ENCODE measurements around the gene PRPF31.
"Not testable (repeated sequence)": the region's sequence is repeated elsewhere in the genome, so short reads cannot be mapped to it uniquely, and the experiment has no call there.

PRPF31 gene

GRCh38 chr19:54162884-54163283 is 47.3 kb downstream of the PRPF31 start:
- no peak for DNase-seq (ENCODE audit: low spot score)

DNA sequence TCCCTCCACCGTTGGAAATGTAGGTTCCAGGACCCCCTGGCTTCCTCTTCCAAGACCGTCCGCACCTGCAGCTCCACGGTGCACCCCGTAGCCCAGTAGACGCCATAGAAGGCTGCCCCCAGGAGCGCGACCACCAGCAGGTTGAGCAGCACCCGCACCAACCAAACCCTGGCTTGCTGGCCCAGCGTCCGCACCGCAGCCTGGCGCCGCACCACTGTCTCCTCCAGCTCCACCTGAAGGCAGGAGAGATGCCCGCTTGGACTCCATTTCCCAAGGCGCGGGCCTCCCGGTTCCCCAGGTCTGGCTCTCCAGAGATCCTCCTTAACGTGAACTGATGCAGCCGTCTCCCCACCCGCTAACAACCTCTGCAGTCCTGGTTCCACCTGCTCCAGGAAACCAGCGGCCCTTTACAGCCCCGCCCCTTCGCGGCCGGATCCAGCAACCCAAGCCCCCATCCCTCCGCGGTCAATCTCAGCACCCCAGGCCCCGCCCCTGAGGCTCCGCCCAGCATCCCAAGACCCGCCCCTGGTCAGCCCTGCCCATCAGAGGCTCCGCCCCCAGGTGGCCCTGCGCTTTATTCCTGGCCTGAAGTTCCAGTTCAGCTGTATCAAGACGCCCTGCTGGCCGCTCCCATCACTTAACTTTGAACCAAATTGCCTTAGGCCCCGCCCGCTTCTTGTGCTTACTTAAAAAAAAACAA is 49.0 kb downstream of the PRPF31 start:
- no peak for DNase-seq (ENCODE audit: low spot score)

- no peak for DNase-seq (ENCODE audit: low spot score)
Measured at GRCh38 chr19:54165222-54165621, 49.7 kb downstream of the PRPF31 start.

GRCh38 chr19:54168174-54168917 is 52.8 kb downstream of the PRPF31 start:
- peak; percentile 76 for DNase-seq (ENCODE audit: low spot score)

GRCh38 chr19:54169149-54169740 is 53.7 kb downstream of the PRPF31 start:
- DNase-seq (ENCODE audit: low spot score): no peak

DNA sequence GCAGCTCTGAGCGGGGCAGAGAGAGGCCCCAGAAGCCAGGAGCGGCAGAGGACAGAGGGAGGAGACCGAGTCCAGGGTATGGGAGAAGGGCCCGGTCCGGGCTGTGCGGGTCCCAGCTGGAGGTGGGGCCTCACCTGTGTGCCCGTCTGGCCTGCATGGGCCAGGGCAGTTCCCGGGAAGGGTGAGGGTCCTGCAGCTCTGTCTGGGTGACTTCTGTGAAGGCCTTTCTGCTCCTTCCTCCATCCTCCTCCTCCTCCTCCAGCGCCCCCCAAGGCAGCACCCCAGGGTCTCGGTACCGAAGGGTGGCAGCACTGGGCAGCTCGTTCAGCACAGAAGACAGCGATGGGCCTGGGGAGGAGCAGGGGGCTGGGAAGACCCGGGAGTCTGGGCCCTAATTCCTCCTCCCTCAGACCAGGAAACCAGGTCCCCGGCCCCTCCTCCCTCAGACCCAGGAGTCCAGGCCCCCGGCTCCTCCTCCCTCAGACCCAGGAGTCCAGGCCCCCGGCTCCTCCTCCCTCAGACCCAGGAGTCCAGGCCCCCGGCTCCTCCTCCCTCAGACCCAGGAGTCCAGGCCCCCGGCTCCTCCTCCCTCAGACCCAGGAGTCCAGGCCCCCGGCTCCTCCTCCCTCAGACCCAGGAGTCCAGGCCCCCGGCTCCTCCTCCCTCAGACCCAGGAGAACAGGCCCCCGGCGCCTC is 56.3 kb downstream of the PRPF31 start:
- not testable (repeated sequence) for DNase-seq (ENCODE audit: low spot score)

GRCh38 chr19:54172471-54173358 is 57.2 kb downstream of the PRPF31 start, which contains the start of gene TMC4:
TMC4 (minus strand) TSS chr19:54173160; CDS start chr19:54173117, 43 bp downstream.
- no peak for DNase-seq (ENCODE audit: low spot score)

DNA sequence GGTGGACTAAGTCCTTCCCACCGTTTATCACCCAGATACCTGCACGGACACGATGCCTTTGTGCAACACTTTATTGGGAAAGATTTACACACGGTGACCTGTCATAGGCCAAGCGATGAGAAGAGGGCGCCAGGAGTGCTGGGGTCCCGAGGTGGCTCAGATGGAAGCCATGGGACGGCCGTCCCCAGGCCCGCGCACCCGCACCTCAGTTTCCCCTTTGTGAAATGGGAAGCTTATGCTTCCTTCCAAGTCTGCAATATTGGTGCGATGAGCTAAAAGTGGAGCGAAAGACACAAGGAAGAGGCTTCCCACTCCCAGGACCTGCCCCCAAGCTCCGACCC is 57.8 kb downstream of the PRPF31 start:
- DNase-seq (ENCODE audit: low spot score): no peak

DNA sequence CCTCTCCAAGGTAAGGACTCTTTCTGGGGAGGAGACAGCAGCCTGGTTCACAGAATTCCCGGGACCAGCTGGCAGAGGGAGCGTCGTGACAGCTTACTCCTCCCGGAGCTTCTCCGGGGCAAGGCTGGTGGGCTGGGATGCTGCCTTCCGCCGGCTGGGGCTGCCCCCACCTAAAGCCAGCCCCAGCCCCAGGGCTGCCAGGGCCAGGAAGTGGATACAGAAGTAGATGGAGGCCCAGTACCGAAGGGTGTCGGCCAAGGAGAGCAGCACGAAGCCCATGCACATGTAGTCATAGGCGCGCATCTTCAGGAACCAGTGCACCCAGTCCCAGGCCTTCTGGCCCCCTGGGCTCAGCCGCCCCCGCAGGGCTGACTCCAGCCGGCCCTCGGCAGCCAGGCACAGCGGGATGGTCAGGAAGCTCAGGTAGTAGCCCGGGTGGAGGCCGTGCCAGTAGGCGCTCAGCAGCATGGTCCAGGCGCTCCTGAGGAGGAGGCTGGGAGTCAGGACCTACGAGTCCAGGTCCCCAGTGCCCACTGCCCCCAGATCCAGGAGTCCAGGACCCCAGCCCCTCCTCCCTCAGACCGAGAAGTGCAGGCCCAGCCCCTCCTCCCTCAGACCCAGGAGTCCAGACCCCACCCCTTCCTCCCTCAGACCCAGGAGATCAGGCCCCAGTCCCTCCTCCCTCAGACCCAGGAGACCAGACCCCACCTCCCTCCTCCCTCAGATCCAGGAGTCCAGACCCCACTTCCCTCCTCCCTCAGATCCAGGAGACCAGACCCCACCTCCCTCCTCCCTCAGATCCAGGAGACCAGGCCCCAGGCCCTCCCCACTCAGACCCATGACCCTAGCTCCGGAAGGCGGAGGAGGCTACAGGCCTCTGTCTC is 58.6 kb downstream of the PRPF31 start:
- no peak for DNase-seq (ENCODE audit: low spot score)

DNA sequence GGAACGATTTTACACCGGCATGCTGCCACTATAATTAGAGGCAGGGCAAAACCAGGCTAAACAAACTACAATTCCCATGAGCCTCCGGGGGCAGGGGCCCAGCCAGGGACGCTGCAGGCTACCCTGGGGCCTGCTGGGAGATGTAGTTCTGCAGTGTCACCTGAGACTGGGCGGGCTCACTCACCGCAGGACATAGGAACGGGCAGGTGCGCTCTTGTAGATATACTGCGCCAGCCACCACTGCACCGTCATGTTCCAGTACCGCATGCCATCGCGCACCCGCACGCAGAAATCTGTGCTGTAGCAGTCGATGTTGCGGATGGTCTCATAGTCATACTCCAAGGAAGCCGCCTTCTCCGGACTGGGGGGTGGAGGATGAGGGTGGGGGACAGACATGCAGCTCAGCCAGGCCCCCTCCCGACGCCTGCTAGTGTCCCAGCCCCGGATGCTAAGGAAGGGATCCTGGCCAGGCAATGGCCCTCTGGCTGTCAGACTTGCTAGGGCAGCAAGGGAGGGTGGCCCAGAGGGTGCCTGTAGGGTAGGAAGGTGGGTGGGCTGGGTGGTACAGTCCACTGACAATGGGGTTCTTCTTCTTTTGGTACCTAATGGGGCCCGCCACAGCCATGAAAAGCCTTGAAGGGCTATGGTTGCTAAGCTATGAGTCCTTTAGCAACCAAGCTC is 63.2 kb downstream of the PRPF31 start:
- DNase-seq (ENCODE audit: low spot score): no peak

- no peak for DNase-seq (ENCODE audit: low spot score)
Measured at GRCh38 chr19:54179262-54179852, 63.8 kb downstream of the PRPF31 start.

DNA sequence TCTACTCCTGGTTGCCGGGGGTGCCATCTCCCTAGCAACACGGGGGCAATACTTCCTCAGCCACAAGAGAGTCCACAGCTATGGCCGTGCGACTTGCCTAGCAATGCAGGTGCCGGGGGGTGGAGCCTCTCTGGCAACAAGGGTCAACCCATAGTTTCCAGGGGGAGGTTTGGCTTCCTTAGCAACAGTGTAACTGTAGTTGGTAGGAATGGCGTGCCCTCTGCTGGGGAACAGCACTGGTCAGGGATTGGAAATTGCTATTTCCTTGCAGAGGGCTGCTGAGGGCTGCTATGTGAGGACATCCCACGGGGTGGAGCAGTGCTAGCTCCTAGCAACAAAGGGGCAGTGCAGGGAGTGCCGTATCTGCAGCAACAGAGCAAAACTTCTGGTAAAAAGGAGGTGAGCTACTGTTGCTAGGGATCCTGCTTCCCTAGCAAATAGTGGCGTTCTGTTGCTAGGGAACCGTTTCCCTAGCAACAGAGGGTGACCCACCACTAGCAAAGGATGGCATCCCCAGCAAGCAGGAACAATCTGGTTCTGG is 64.4 kb downstream of the PRPF31 start:
- DNase-seq (ENCODE audit: low spot score): peak; percentile 57

DNA sequence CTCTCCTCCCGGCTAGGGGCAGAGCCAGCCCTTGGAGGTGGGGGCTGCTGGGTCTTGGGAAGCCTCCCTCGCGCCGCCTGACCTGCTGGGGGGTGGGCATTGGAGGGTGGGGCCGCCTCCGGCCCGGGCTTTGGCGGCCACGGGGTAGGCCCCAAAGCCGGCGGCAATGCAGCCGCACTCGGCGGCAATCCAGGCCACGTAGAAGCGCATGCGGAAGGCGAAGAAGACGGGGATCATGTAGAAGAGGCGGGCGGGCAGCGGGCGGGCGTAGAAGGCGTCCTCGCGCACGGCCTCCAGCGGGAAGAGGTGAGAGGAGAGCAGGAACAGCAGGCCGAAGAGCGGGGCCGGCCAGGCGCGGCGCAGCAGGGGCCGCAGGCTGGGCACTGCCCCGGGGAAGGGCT is 65.1 kb downstream of the PRPF31 start:
- DNase-seq (ENCODE audit: low spot score): no peak

All from globus pallidus (tissue), 1 donor.